Mononuclear cell (primary cell): ENCODE measurements around the gene FAM216B. TPM values are rescaled to one million over a fixed set of nuclear protein-coding genes. Genes with fewer than 3 reads are reported as not detected.

Experiments
- H3K27me3 ChIP-seq: 2 replicates; pipeline ENCODE4 v1.6.0; 2011; ENCODE audit warnings: low read length, control low read depth; ENCODE audit not compliant: insufficient read depth
- H3K4me1 ChIP-seq: 2 replicates; pipeline ENCODE4 v1.5.1; 2011; ENCODE audit warnings: mild to moderate bottlenecking, low read length, control low read depth; ENCODE audit not compliant: insufficient read depth
- H3K4me3 ChIP-seq: 2 replicates; pipeline ENCODE4 v1.5.1; 2011; ENCODE audit warnings: mild to moderate bottlenecking, low read length, moderate library complexity
- H3K9me3 ChIP-seq: 2 replicates; pipeline ENCODE4 v1.5.1; 2011; ENCODE audit warnings: low read depth, mild to moderate bottlenecking, control low read depth, low read length
- total RNA-seq: library from RNA; depleted of rRNA; stranded (reverse); fragments of >200 nt; gene quantifications from one replicate; pipeline ENCODE4 v1.2.3, GENCODE V29; 2012

The FAM216B gene
- not detected for total RNA-seq

DNA sequence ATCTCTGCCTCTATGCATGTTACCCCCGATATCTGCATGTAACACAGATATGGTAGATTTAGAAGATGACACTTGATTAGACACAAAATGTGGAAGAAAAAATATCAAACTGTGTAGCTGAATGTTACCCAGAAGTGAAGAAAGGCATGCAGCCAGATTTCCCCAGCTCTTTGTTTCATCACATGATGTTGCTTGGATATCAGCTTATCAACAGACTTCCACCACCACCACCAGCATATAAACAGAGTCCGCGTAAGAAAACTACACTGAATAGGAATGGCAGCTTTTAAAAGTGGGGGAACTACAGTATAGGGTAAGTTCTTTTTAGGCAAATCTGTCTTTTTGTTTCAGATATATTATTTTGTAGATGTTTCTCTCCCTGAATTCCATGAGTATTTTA is at the start of gene FAM216B:
Gene FAM216B (plus strand): TSS at position 233 of the 400 bp plus-strand sequence. CDS start 2,484 bp downstream, outside the sequence.
- Histone ChIP-seq H3K4me1 (no peaks in the 10 kb centered on the region), H3K27me3 (no peaks in the 10 kb centered on the region), H3K9me3 (no peaks in the 10 kb centered on the region), H3K4me3 (no peak within 1 kb of the TSS)

DNA sequence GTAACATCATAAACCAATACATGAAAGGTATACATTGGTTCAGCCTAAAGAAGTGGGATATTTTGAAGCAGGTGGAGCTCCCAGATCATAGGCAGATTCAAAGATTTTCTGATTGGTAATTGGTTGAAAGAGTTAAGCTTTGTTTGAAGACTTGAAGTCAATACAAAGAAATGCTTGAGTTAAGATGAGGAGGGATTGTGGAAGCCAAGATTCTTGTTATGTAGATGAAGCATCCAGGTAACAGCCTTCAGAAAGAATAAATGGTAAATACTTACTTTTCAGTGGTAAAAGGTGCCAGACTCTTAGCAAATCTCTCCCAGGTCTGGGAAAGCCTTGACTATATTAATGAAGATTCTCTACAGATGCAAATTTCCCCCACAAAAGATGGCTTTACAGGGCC is 49.3 kb upstream of the FAM216B start:
- no peaks in the 10 kb centered on the region for H3K4me1 ChIP-seq
- no peak overlapping the region for H3K4me3 ChIP-seq
- no peaks in the 10 kb centered on the region for H3K27me3 ChIP-seq
- no peaks in the 10 kb centered on the region for H3K9me3 ChIP-seq

DNA sequence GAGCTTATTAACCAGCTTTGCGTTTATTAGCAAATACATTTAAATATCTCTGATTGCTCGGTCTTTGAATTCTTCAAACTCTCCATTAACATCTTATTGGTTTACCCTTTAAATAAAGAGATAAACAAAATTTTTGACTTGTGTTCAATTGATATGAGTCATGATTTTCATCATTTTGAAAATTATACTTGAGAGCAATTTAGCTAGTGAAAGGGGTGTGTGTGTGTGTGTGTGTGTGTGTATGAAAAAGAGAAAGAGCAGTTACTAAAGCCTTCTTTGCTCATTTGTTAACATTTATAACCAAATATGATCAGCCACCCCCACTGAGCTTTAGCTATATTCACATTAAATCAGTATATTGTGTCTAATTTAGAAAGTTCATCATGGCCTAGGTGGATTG is 48.3 kb upstream of the FAM216B start:
- Histone ChIP-seq H3K27me3 (no peaks in the 10 kb centered on the region), H3K4me3 (no peak overlapping the region), H3K4me1 (no peaks in the 10 kb centered on the region)

DNA sequence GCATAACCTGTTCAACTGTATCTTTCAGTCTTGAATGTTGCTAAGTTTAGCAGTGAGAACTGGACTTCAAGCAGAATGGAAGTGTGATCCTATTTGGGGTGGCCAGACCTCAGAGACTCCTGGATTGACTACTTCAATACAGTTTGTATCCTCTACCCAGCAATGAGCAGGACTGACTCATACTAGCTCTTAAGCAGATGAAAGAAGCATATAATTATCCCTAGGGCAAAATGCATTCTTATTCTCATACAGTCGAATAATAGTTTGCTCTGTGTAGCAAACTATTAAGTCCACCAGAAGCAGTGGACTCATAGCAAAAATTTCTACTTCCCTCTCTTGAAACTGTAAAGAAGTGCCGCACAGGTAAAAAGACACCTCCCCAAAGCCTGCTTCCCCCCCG is 46.4 kb upstream of the FAM216B start:
- no peak overlapping the region for H3K4me3 ChIP-seq
- no peaks in the 10 kb centered on the region for H3K27me3 ChIP-seq
- no peaks in the 10 kb centered on the region for H3K9me3 ChIP-seq
- no peaks in the 10 kb centered on the region for H3K4me1 ChIP-seq

More for the DNA sequence above, 48.3 kb upstream of the FAM216B start:
- no peaks in the 10 kb centered on the region for H3K9me3 ChIP-seq

DNA sequence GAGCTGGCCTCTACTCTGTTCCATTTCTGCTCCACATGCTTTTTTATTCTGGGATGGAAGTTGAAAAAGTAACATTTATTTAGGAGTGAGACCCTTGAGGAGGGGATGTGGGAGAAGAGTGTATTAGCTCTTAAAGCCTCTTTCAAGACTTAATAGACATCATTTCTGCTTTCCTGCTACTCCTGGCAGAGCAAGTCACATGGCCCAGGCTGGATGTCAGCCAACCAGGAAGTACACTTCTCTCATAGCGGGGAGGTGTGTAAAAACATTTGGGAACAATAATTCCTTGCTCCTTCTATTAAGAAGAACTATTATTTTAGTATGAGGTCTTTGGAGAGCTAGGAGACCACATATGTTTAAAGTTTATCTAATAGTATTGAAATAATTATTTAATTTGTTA is 40.6 kb upstream of the FAM216B start:
- Histone ChIP-seq H3K4me3 (no peak overlapping the region), H3K27me3 (no peaks in the 10 kb centered on the region), H3K9me3 (no peaks in the 10 kb centered on the region), H3K4me1 (no peaks in the 10 kb centered on the region)

DNA sequence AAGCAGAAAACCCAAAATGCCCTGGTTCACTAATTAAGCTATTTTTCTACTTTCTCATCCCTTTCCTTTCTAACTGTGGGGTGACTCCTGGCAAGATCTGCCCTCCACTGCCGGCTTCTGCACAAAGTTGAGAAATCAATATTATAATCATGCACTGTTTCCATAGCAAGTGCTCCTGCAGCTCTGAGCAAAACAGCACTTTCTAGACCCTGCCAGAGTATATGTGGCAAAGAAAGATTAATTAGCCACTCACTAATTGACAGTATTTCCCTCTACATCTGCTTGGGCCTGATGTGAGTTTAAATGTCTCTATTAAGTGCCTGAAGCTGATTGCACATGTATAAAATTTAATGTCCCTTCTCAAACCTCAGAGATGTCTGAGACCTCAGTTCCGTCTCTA is 39.5 kb upstream of the FAM216B start:
- Histone ChIP-seq H3K4me3 (no peak overlapping the region), H3K9me3 (no peaks in the 10 kb centered on the region), H3K27me3 (no peaks in the 10 kb centered on the region), H3K4me1 (no peaks in the 10 kb centered on the region)

GRCh38 chr13:42745655-42746054 is 35.7 kb upstream of the FAM216B start:
- H3K9me3 ChIP-seq, result no peaks in the 10 kb centered on the region
- no peak overlapping the region for H3K4me3 ChIP-seq
- no peaks in the 10 kb centered on the region for H3K27me3 ChIP-seq
- H3K4me1 ChIP-seq, result no peaks in the 10 kb centered on the region

GRCh38 chr13:42746866-42747265 is 34.5 kb upstream of the FAM216B start:
- Histone ChIP-seq H3K4me3 (no peak overlapping the region), H3K9me3 (no peaks in the 10 kb centered on the region), H3K4me1 (no peaks in the 10 kb centered on the region), H3K27me3 (no peaks in the 10 kb centered on the region)

GRCh38 chr13:42747399-42747873 is 33.9 kb upstream of the FAM216B start:
- Histone ChIP-seq H3K4me1 (no peaks in the 10 kb centered on the region), H3K4me3 (no peak overlapping the region), H3K27me3 (no peaks in the 10 kb centered on the region), H3K9me3 (no peaks in the 10 kb centered on the region)

GRCh38 chr13:42750794-42751193 is 30.6 kb upstream of the FAM216B start:
- Histone ChIP-seq H3K4me3 (no peak overlapping the region), H3K9me3 (no peaks in the 10 kb centered on the region), H3K4me1 (no peaks in the 10 kb centered on the region), H3K27me3 (no peaks in the 10 kb centered on the region)

GRCh38 chr13:42751693-42752092 is 29.7 kb upstream of the FAM216B start:
- H3K9me3 ChIP-seq, result no peaks in the 10 kb centered on the region
- no peak overlapping the region for H3K4me3 ChIP-seq
- H3K4me1 ChIP-seq, result no peaks in the 10 kb centered on the region
- H3K27me3 ChIP-seq, result no peaks in the 10 kb centered on the region

DNA sequence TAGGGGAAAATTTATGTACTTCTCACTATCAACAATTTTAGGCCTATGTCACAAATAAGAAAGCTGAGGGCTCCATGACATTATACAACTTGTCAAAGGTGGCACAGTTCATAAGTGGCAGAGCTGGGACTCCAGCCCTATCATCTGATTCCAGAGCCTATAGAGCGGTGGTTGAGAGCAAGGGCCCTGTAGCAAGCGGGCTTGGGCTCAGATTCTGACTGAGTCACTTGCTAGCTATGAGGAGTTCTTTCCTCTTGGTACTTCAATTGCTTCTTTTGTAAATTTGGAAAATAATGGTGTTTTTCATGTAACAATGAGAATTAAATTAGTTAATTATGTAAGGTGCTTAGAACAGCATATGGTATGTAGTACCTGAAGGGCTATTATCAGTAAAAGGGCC is 28.7 kb upstream of the FAM216B start:
- Histone ChIP-seq H3K27me3 (no peaks in the 10 kb centered on the region), H3K9me3 (no peaks in the 10 kb centered on the region), H3K4me3 (no peak overlapping the region), H3K4me1 (no peaks in the 10 kb centered on the region)

DNA sequence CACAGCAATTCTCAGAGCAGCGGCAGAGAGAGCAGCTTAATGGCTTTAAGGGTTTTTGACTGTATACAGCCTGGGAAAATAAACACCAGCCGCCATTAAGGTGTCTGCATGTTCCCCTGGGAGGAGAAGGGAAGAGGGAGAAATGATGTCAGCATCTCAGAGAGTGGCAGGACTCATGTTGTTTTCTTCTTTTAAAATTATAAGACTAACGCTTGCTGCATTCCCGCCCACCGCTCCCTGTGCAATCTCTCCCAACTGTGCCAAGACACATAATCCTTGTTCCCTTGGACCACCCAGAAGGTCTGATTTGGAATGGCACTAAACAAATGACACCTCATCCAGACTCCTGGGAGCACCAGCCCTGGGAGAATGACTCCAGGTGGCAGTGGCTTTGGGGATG is 27.7 kb upstream of the FAM216B start:
- Histone ChIP-seq H3K4me3 (no peak overlapping the region), H3K9me3 (no peaks in the 10 kb centered on the region), H3K4me1 (no peaks in the 10 kb centered on the region), H3K27me3 (no peaks in the 10 kb centered on the region)

DNA sequence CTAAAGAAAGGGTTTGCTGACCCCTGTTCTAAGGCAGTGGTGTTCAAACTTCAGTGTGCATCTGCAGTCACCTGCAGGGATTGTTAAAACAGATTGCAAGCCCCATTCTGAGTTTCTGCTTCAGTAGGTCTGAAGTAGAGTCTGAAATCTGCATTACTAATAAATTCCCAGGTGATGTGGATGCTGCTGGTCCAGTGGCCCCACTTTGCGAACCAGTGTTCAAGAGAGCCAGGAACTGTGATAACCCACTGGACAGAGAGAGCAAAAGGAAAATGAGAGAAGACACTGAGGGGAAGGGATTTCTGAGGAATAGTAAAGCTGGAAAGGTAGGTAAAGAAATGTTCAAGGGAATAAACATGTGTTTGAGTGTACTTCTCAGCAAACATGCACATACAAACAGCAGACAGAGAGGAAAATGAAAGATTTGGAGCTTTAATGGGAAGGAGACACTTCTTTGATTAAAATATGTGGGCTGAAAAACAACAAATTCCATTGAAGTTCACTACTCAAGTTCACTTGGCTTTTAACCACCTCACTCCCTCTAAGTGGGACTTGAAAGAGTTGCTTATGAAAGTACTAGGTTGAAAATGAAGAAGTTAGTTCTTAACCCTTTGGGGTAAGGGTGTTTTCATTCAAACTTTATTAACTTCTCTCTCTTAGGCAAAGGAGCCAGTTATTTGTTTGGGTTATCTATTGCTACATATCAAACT is 26.4 kb upstream of the FAM216B start:
- Histone ChIP-seq H3K9me3 (no peaks in the 10 kb centered on the region), H3K27me3 (no peaks in the 10 kb centered on the region), H3K4me3 (no peak overlapping the region), H3K4me1 (no peaks in the 10 kb centered on the region)

DNA sequence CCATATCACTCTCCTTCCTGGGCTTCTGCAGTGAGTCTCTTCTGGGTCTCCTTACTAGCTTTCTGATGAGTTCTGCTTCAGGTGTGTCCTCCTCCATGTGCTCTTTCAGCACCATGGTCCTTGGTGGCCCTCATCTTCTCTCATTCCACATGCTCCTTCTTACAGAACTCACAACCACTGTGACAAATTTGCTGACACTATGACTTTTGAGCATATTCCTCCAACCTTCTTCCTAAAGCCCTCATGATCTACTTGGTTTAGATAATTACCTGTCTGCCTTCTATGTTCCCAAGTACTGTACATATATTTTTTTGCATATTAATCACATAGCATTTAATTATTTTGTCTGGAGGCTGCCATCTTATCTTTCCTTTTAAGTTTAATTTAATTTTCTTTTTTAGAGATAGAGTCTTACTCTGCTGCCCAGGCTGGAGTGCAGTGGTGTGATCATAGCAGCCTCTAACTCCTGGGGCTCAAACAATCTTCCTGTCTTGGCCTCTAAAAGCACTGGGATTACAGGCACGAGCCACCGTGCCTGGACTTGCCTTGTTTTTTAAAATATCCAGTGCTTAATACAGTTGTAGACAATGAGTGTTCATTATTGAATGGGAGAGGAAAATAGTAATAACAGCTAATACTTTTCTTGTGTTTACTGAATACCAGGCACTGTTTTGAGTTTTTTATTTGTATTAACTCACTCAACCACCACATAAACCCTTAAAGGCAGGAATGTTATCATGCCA is 23.5 kb upstream of the FAM216B start:
- no peak overlapping the region for H3K4me3 ChIP-seq
- H3K9me3 ChIP-seq, result no peaks in the 10 kb centered on the region
- no peaks in the 10 kb centered on the region for H3K27me3 ChIP-seq
- no peaks in the 10 kb centered on the region for H3K4me1 ChIP-seq

GRCh38 chr13:42758515-42758914 is 22.9 kb upstream of the FAM216B start:
- Histone ChIP-seq H3K9me3 (no peaks in the 10 kb centered on the region), H3K4me1 (no peaks in the 10 kb centered on the region), H3K27me3 (no peaks in the 10 kb centered on the region), H3K4me3 (no peak overlapping the region)
